DND-41 (cell line): ENCODE results near the gene FEZ2.

ENCODE experiments used
- ATAC-seq: fragments of 200-7000 bp; cut with Tn5 transposase; 3 replicates; pipeline ENCODE4 v1.9.1; 2021; ENCODE audit warnings: low read depth; ENCODE audit not compliant: insufficient read depth
- DNase-seq: peaks from one replicate; pipeline ENCODE4 v3.0.0-alpha.2; 2020
- H2AFZ ChIP-seq: 2 replicates; pipeline ENCODE4 v1.6.0; 2012; ENCODE audit warnings: low read depth, low read length
- H3K27ac ChIP-seq: 2 replicates; pipeline ENCODE4 v1.5.1; 2012; ENCODE audit warnings: low read length, inconsistent platforms
- H3K27me3 ChIP-seq: fragments of 200-600 bp; sonication (generic); 2 replicates; pipeline ENCODE4 v1.6.0; 2012; ENCODE audit warnings: low read length, mild to moderate bottlenecking, inconsistent platforms; ENCODE audit not compliant: insufficient read depth, poor library complexity
- H3K36me3 ChIP-seq: 2 replicates; pipeline ENCODE4 v1.5.1; 2012; ENCODE audit warnings: low read length, inconsistent platforms; ENCODE audit not compliant: insufficient read depth
- H3K4me1 ChIP-seq: 2 replicates; pipeline ENCODE4 v1.5.1; 2012; ENCODE audit warnings: mild to moderate bottlenecking, low read length; ENCODE audit not compliant: insufficient read depth
- H3K4me2 ChIP-seq: 2 replicates; pipeline ENCODE4 v1.6.0; 2012; ENCODE audit warnings: mild to moderate bottlenecking, moderate library complexity, low read length, inconsistent platforms; ENCODE audit not compliant: insufficient read depth
- H3K4me3 ChIP-seq, 2 experiments: fragments of 200-600 bp in 1 of 2; shearing (Covaris generic) in 1 of 2; 2 replicates each; pipeline ENCODE4 v1.5.1; 2012 to 2016; ENCODE audit warnings: inconsistent platforms in 2 of 2, low read length in 2 of 2, mild to moderate bottlenecking in 2 of 2, low read depth in 1 of 2, moderate library complexity in 1 of 2
- H3K79me2 ChIP-seq: 2 replicates; pipeline ENCODE4 v1.6.0; 2012; ENCODE audit warnings: low read length, inconsistent platforms; ENCODE audit not compliant: insufficient read depth
- H3K9ac ChIP-seq: 2 replicates; pipeline ENCODE4 v1.6.0; 2012; ENCODE audit warnings: low read depth, mild to moderate bottlenecking, inconsistent platforms, low read length, moderate library complexity
- H3K9me3 ChIP-seq: 2 replicates; pipeline ENCODE4 v1.5.1; 2012; ENCODE audit warnings: low read length, moderate library complexity, mild to moderate bottlenecking, inconsistent platforms; ENCODE audit not compliant: insufficient read depth, severe bottlenecking
- H4K20me1 ChIP-seq: 2 replicates; pipeline ENCODE4 v1.6.0; 2012; ENCODE audit warnings: low read length; ENCODE audit not compliant: insufficient read depth
- CTCF ChIP-seq: IDR thresholded peaks from 2 replicates; pipeline ENCODE4 v1.5.1; 2012; ENCODE audit warnings: borderline replicate concordance, low read length, moderate library complexity, mild to moderate bottlenecking; ENCODE audit not compliant: poor library complexity, severe bottlenecking; ENCODE audit errors: extremely low read depth
- EZH2 ChIP-seq: IDR thresholded peaks from 3 replicates; pipeline ENCODE4 v1.6.1; 2012; ENCODE audit warnings: borderline replicate concordance, low read depth, mild to moderate bottlenecking, moderate library complexity, low read length, inconsistent platforms; ENCODE audit not compliant: severe bottlenecking

Gene FEZ2

DNA sequence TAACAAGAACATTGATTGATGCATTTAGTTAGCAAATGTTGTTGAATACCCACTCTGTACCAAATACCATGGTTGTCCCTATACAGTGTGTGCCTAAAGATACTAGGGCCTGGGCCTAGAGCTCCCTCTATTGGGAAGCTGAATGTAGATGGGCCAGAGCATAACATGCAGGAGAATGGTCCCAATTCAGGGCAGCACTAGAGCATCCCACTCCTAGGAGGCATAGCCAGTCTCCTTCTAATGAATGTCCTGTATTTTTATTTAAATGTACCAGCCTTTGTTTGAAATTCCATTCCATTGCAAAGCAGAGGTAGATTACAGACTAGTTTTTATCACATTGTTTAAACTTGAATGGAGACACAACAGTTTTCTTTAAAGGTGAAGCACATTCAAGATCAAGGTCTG lies 90.6 kb downstream of the FEZ2 start:
- H3K4me2 ChIP-seq = no peak overlapping the region
- no peak overlapping the region for H2AFZ ChIP-seq
- no peak overlapping the region for H3K9ac ChIP-seq
- peak; percentile 37 for DNase-seq
- no peaks in the 10 kb centered on the region for H4K20me1 ChIP-seq
- H3K4me1 ChIP-seq = no peaks in the 10 kb centered on the region
- H3K79me2 ChIP-seq = no peaks in the 10 kb centered on the region
- peak; percentile 92 for ATAC-seq
- H3K27me3 ChIP-seq = no peaks in the 10 kb centered on the region
- no peak overlapping the region for H3K4me3 ChIP-seq
- no peaks in the 10 kb centered on the region for H3K9me3 ChIP-seq
- H3K36me3 ChIP-seq = no peaks in the 10 kb centered on the region
- TF ChIP-seq CTCF (peak; percentile 78), EZH2 (no peak)
- no peak overlapping the region for H3K27ac ChIP-seq
